Measurements from ENCODE around the gene RETREG2.

GRCh38 chr2:219198974-219199373 lies 20.9 kb downstream of the RETREG2 start:
- TF ChIP-seq CTCF (IDR thresholded peaks at IDR 0.05) (no peak), EZH2phosphoT487 (IDR thresholded peaks at IDR 0.05) (no peak)

Data from neural progenitor cell (in vitro differentiated cells).